RWPE2 (cell line): ENCODE results near the gene PRM3.

Experiments used
- ATAC-seq: fragments of 200-7000 bp; cut with Tn5 transposase; 3 replicates; pipeline ENCODE4 v1.9.1; 2021; ENCODE audit warnings: low read depth
- DNase-seq: peaks from one replicate; pipeline ENCODE4 v3.0.0-alpha.2; 2020; ENCODE audit warnings: low spot score
- H3K27ac ChIP-seq: fragments of 450-650 bp; 2 replicates; pipeline ENCODE4 v1.5.1; 2017; ENCODE audit warnings: mild to moderate bottlenecking; ENCODE audit not compliant: poor library complexity, severe bottlenecking
- H3K27me3 ChIP-seq: fragments of 250-450 bp; sonication (Bioruptor Pico); 2 replicates; pipeline ENCODE4 v1.5.1; 2021; ENCODE audit warnings: mild to moderate bottlenecking, moderate library complexity; ENCODE audit not compliant: insufficient read depth, poor library complexity, severe bottlenecking
- H3K36me3 ChIP-seq: fragments of 250-450 bp; sonication (Bioruptor Pico); 2 replicates; pipeline ENCODE4 v1.5.1; 2020; ENCODE audit warnings: low read depth, mild to moderate bottlenecking, moderate library complexity
- H3K4me1 ChIP-seq: fragments of 250-450 bp; sonication (Bioruptor Pico); 2 replicates; pipeline ENCODE4 v1.5.1; 2021; ENCODE audit warnings: mild to moderate bottlenecking, moderate library complexity; ENCODE audit not compliant: insufficient read depth, poor library complexity, severe bottlenecking
- H3K4me3 ChIP-seq: fragments of 250-450 bp; sonication (Bioruptor Pico); 2 replicates; pipeline ENCODE4 v1.5.1; 2021; ENCODE audit warnings: mild to moderate bottlenecking, moderate library complexity; ENCODE audit not compliant: severe bottlenecking
- H3K9me3 ChIP-seq: fragments of 250-450 bp; sonication (Bioruptor Pico); 2 replicates; pipeline ENCODE4 v1.5.1; 2021; ENCODE audit warnings: mild to moderate bottlenecking, moderate library complexity; ENCODE audit not compliant: severe bottlenecking
- TF ChIP-seq, protein P1 (sequence below): fragments of 450-650 bp; IDR thresholded peaks from one replicate; pipeline ENCODE4 v1.5.1; 2017; ENCODE audit warnings: mild to moderate bottlenecking, moderate library complexity; ENCODE audit not compliant: poor library complexity, severe bottlenecking

The PRM3 gene, protein sequence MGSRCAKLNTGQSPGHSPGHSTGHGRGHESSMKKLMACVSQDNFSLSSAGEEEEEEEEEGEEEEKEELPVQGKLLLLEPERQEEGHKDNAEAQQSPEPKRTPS

DNA sequence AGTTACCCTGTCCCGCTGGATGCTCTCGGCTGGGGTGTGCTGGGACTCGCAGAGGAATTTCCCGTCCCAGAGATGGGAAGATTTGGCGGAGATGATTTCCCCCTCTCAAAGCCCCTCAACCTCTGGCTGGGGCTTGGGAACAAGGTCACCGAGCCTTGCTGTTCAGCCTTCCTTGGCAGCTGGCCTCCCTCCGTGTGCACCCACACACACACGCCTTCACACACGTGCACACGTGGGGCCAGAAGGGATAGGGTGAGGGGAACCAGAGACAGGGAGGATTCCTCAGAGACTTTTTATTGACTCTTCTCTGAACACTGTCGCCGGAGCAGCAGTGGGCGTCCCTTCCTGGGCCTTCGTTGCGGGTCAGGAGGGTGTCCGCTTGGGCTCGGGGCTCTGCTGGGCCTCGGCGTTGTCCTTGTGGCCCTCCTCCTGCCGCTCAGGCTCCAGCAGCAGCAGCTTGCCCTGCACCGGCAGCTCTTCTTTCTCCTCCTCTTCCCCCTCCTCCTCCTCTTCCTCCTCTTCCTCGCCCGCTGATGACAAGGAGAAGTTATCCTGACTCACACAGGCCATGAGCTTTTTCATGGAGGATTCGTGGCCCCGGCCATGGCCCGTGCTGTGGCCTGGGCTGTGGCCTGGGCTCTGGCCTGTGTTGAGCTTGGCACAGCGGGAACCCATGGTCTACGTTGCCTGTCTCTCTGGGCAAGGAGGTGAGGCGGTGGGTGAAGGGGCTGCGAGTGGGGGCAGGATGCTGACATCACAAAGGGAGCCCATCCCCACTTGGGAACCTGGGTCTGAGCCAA lies at the start of gene PRM3:
Gene PRM3 (minus strand): TSS at position 709 of the 800 bp plus-strand sequence. CDS start 34 bp downstream, at position 675.
- H3K4me1 ChIP-seq: peaks cover 3% of the 10 kb centered on the region

DNA sequence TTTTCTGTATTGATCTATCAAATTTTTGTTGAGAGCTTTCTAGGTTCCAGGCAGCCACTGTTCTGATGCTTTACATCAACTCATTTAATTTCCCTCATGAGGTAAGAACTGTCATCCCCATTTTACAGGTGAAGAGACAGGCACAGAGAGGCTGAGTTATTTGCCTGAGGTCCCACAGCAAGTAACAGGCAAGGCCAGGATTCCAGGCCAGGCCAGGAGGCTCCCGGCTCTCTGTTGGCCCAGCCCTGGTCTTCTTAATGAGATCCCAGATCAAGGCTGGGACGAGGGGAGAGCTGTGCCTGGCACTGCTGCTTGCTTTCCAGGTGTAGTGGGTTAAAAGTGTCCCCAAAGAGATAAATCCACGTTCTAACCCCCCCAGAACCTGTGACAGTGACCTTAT lies 49.4 kb upstream of the PRM3 start:
- H3K4me1 ChIP-seq: no peaks in the 10 kb centered on the region
- ATAC-seq (no peak), DNase-seq (no peak)
- no peak overlapping the region for H3K4me3 ChIP-seq
- no peaks in the 10 kb centered on the region for H3K27me3 ChIP-seq
- H3K27ac ChIP-seq: no peak overlapping the region
- no peaks in the 10 kb centered on the region for H3K9me3 ChIP-seq
- TF ChIP-seq, protein P1, sequence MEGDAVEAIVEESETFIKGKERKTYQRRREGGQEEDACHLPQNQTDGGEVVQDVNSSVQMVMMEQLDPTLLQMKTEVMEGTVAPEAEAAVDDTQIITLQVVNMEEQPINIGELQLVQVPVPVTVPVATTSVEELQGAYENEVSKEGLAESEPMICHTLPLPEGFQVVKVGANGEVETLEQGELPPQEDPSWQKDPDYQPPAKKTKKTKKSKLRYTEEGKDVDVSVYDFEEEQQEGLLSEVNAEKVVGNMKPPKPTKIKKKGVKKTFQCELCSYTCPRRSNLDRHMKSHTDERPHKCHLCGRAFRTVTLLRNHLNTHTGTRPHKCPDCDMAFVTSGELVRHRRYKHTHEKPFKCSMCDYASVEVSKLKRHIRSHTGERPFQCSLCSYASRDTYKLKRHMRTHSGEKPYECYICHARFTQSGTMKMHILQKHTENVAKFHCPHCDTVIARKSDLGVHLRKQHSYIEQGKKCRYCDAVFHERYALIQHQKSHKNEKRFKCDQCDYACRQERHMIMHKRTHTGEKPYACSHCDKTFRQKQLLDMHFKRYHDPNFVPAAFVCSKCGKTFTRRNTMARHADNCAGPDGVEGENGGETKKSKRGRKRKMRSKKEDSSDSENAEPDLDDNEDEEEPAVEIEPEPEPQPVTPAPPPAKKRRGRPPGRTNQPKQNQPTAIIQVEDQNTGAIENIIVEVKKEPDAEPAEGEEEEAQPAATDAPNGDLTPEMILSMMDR: no peak
- H3K36me3 ChIP-seq: no peaks in the 10 kb centered on the region

More for the DNA sequence above, at the start of gene PRM3:
- H3K9me3 ChIP-seq: no peaks in the 10 kb centered on the region
- H3K4me3 ChIP-seq: no peak within 1 kb of the TSS
- no peak within 1 kb of the TSS for H3K27ac ChIP-seq
- ATAC-seq: no peak
- no peaks in the 10 kb centered on the region for H3K27me3 ChIP-seq
- DNase-seq: no peak
- TF ChIP-seq, protein P1: no peak
- H3K36me3 ChIP-seq: no peaks in the 10 kb centered on the region

DNA sequence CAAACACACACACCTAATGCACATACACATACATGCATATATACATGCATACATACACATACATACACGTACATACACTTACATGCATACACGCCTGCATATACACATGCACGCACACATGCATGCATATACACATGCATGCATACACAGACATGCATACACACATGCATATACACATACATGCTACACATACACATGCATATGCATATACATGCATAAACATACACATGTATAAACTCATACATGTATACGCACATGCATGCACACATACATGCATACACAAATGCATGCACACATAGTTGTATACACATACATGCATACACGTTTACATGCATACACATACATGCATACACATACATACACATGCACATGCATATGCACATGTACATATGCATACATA lies 48.2 kb upstream of the PRM3 start:
- Histone ChIP-seq H3K27ac (no peak overlapping the region), H3K27me3 (no peaks in the 10 kb centered on the region), H3K4me1 (no peaks in the 10 kb centered on the region), H3K36me3 (no peaks in the 10 kb centered on the region), H3K4me3 (no peak overlapping the region), H3K9me3 (no peaks in the 10 kb centered on the region)
- no peak for ATAC-seq
- DNase-seq: no peak
- TF ChIP-seq, protein P1: no peak

DNA sequence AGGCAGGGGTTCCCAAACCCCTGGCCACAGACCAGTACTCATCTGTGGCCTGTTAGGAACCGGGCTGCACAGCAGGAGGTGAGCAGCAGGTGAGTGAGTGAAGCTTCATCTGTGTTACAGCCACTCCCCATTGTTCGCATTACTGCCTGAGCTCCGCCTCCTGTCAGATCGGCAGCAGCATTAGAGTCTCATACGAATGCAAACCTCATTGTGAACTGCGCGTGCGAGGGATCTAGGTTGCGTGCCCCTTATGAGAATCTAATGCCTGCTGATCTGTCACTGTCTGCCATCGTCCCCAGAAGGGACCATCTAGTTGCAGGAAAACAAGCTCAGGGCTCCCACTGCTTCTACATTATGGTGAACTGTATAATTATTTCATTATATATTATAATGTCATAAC lies 46.7 kb upstream of the PRM3 start:
- H3K36me3 ChIP-seq: no peaks in the 10 kb centered on the region
- TF ChIP-seq, protein P1: no peak
- no peak for ATAC-seq
- DNase-seq: no peak
- no peak overlapping the region for H3K4me3 ChIP-seq
- H3K27ac ChIP-seq: no peak overlapping the region
- no peaks in the 10 kb centered on the region for H3K9me3 ChIP-seq
- no peaks in the 10 kb centered on the region for H3K4me1 ChIP-seq
- H3K27me3 ChIP-seq: no peaks in the 10 kb centered on the region

DNA sequence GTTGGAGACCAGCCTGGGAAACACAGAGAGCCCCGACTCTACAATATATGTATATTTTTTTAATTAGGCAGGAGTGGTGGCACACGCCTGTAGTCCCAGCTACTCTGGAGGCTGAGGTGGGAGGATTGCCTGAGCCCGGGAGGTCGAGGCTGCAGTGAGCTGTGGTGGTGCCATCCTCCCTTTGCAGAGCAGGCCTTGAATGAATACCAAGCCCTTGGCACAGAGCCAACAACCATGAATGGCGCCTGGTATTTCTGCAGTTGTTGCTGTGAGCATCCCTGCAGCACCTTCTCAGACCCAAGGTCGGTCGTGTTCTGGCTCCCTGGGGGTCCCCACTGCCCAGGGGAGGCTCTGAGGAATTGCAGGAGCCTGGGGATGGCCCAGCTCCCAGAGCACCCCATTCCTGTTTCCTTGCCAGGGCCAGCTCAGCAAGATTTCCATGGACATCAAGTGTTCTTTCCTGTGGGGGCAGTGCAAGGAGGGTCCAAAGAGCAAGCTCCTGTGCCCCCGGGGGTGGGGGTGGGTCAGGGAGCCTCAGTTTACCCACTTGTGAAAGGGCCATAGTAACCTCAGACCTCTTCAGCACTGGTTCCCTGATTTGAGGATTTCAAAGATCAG lies 46.2 kb upstream of the PRM3 start:
- no peaks in the 10 kb centered on the region for H3K4me1 ChIP-seq

More for the DNA sequence above, 46.2 kb upstream of the PRM3 start:
- H3K36me3 ChIP-seq: no peaks in the 10 kb centered on the region
- H3K4me3 ChIP-seq: no peak overlapping the region
- H3K27me3 ChIP-seq: no peaks in the 10 kb centered on the region
- TF ChIP-seq, protein P1: no peak
- no peak overlapping the region for H3K27ac ChIP-seq
- ATAC-seq: no peak
- no peak for DNase-seq
- no peaks in the 10 kb centered on the region for H3K9me3 ChIP-seq
